GM12878 (cell line): Measurements from ENCODE around the gene PANK1. TPM values are rescaled to one million over a fixed set of nuclear protein-coding genes. Genes with fewer than 3 reads are reported as not detected.

Experiments
- ATAC-seq: fragments of 200-7000 bp; cut with Tn5 transposase; 3 replicates; pipeline ENCODE4 v1.9.1; 2020; ENCODE audit warnings: mild to moderate bottlenecking, moderate library complexity
- BruUV-seq: library from RNA; stranded (reverse); fragments of 400-500 nt; replicated peaks from 2 replicates; lab custom pipeline; 2021; lab: Mats Ljungman, UMichigan
- CTCF ChIA-PET: fragments of 300-600 bp; sonication (Branson Sonifier 250); formaldehyde crosslinking; extraction: SDS; loops from one replicate; lab custom pipeline; 2021; ENCODE audit warnings: inconsistent platforms; lab: Yijun Ruan, JAX
- POLR2A ChIA-PET: fragments of 350-600 bp; formaldehyde crosslinking; extraction: SDS; loops from one replicate; lab custom pipeline; 2021; ENCODE audit warnings: inconsistent platforms; lab: Charles Lee
- RAD21 ChIA-PET: fragments of 300-600 bp; sonication (Branson Sonifier 250); formaldehyde crosslinking; loops from one replicate; lab custom pipeline; 2023; ENCODE audit warnings: antibody characterized with exemption; ENCODE audit not compliant: unreplicated experiment; lab: Charles Lee
- SMC1A ChIA-PET: fragments of 300-600 bp; sonication (Branson Sonifier 250); formaldehyde crosslinking; loops from one replicate; lab custom pipeline; 2023; ENCODE audit not compliant: unreplicated experiment, uncharacterized antibody; lab: Charles Lee
- DNase-seq: peaks from one replicate; pipeline ENCODE4 v3.0.0-alpha.2; 2011; ENCODE audit warnings: low read depth, low spot score
- FAIRE-seq: peaks from 3 replicates; lab custom pipeline; 2011; peaks lifted over from hg19 to GRCh38; lab: Jason Lieb, UNC
- H2AFZ ChIP-seq: 2 replicates; pipeline ENCODE4 v1.6.0; 2011; ENCODE audit warnings: low read depth, low read length, control low read depth; ENCODE audit not compliant: control insufficient read depth
- H3K27ac ChIP-seq: 2 replicates; pipeline ENCODE4 v1.5.1; 2011; ENCODE audit warnings: control low read depth; ENCODE audit not compliant: control insufficient read depth, insufficient read depth
- H3K27me3 ChIP-seq, 2 experiments: replicated peaks in 1 of 2; 2 replicates each; pipeline versions ENCODE4 v1.6.0 to v1.6.1; 2011; ENCODE audit warnings: low read length in 1 of 2; ENCODE audit not compliant: control insufficient read depth in 2 of 2, insufficient read depth in 2 of 2
- H3K36me3 ChIP-seq, 2 experiments: 2 replicates each; pipeline ENCODE4 v1.5.1; 2011; ENCODE audit warnings: low read length in 1 of 2; ENCODE audit not compliant: control insufficient read depth in 2 of 2, insufficient read depth in 2 of 2
- H3K4me1 ChIP-seq: 2 replicates; pipeline ENCODE4 v1.6.1; 2011; ENCODE audit warnings: mild to moderate bottlenecking, low read length, moderate library complexity, mixed read lengths; ENCODE audit not compliant: control insufficient read depth, insufficient read depth
- H3K4me2 ChIP-seq: 2 replicates; pipeline ENCODE4 v1.6.0; 2011; ENCODE audit warnings: control low read depth; ENCODE audit not compliant: control insufficient read depth, insufficient read depth
- H3K4me3 ChIP-seq: fragments of 200-600 bp; sonication (generic); 2 replicates; pipeline ENCODE4 v1.5.1; 2016
- H3K79me2 ChIP-seq: 2 replicates; pipeline ENCODE4 v1.6.0; 2011; ENCODE audit warnings: low read length; ENCODE audit not compliant: control insufficient read depth, insufficient read depth
- H3K9ac ChIP-seq: 2 replicates; pipeline ENCODE4 v1.8.0; 2011; ENCODE audit warnings: low read length, control low read depth, mixed read lengths; ENCODE audit not compliant: control insufficient read depth, insufficient read depth
- H3K9me3 ChIP-seq: replicated peaks from 3 replicates; pipeline ENCODE4 v1.5.1; 2011; ENCODE audit warnings: mild to moderate bottlenecking, low read length; ENCODE audit not compliant: control insufficient read depth, insufficient read depth
- H4K20me1 ChIP-seq: 2 replicates; pipeline ENCODE4 v1.6.0; 2011; ENCODE audit not compliant: control insufficient read depth, insufficient read depth
- ASH2L ChIP-seq: fragments of 300-600, 200-600 bp; sonication (generic); IDR thresholded peaks from 2 replicates; pipeline ENCODE4 v1.6.1; 2017; ENCODE audit warnings: low read depth, mild to moderate bottlenecking, borderline replicate concordance
- BCL11A ChIP-seq: IDR thresholded peaks from 2 replicates; pipeline ENCODE4 v1.6.1; 2011; ENCODE audit warnings: low read depth, low read length
- CBFB ChIP-seq: IDR thresholded peaks from 2 replicates; pipeline ENCODE4 v1.6.1; 2016; ENCODE audit warnings: antibody characterized with exemption, low read depth
- HDAC6 ChIP-seq: fragments of 200-600 bp; sonication (generic); IDR thresholded peaks from one replicate; pipeline ENCODE4 v1.8.0; 2017; ENCODE audit warnings: antibody characterized with exemption; ENCODE audit not compliant: unreplicated experiment
- MYC ChIP-seq: IDR thresholded peaks from 2 replicates; pipeline ENCODE4 v1.6.1; 2011; ENCODE audit warnings: mild to moderate bottlenecking, low read length, moderate library complexity, inconsistent platforms; ENCODE audit not compliant: insufficient read depth, insufficient replicate concordance, insufficient read length, severe bottlenecking
- POU2F2 ChIP-seq: IDR thresholded peaks from 3 replicates; pipeline ENCODE4 v1.6.1; 2011; ENCODE audit warnings: low read depth, mild to moderate bottlenecking, low read length, borderline replicate concordance
- YBX1 ChIP-seq: fragments of 450-650 bp; IDR thresholded peaks from 2 replicates; pipeline ENCODE4 v1.6.1; 2016; ENCODE audit warnings: antibody characterized with exemption
- WGBS: methylation state at CpG from one replicate; pipeline ENCODE4 v1.1.6; 2016; ENCODE audit warnings: low lambda C conversion rate; ENCODE audit not compliant: insufficient replicate concordance, insufficient coverage; ENCODE audit errors: missing lambda C conversion rate; 5-methylcytosine and 5-hydroxymethylcytosine counted together
- in situ Hi-C: fragments of 300-500 bp; cut with MboI; formaldehyde crosslinking; loops from 9 replicates; pipeline ENCODE4 v1.14.3; 2018; ENCODE audit warnings: mixed read lengths
- intact Hi-C: fragments of 100-400 bp; cut with micrococcal nuclease; formaldehyde crosslinking; loops from one replicate; pipeline ENCODE4 v1.14.2; 2022; ENCODE audit not compliant: unreplicated experiment
- polyA plus RNA-seq, 11 experiments: library from polyadenylated mRNA; depleted of rRNA in 4 of 11; unstranded in 6 of 11; stranded (reverse) in 5 of 11; fragments of >200 nt; fragmentation: Nextera tagmentation in 4 of 11; fragmentation: Illumina TruSeq in 1 of 11; extraction: Ambion mirVana in 4 of 11; extraction: Trizol in 1 of 11; gene quantifications; 1 replicate in 1 of 11; 2 replicates in 10 of 11; pipeline versions ENCODE4 v1.2.1 to v1.2.3, GENCODE V29; 2011 to 2016; ENCODE audit warnings: inconsistent platforms in 2 of 11, missing spikeins in 2 of 11, low read depth in 1 of 11
- total RNA-seq, 4 experiments: library from RNA; depleted of rRNA in 3 of 4; stranded (reverse); fragments of >200 nt in 3 of 4; fragmentation: Illumina TruSeq in 1 of 4; extraction: Trizol in 1 of 4; gene quantifications; 2 replicates each; pipeline versions ENCODE4 v1.2.1 to v1.2.3, GENCODE V29; 2013 to 2021
- TF ChIP-seq, protein P1 (sequence below): IDR thresholded peaks from 2 replicates; pipeline ENCODE4 v1.6.1; 2012; ENCODE audit warnings: low read length, inconsistent platforms
- TF ChIP-seq, protein P2 (sequence below): IDR thresholded peaks from 2 replicates; pipeline ENCODE4 v1.6.1; 2012; ENCODE audit warnings: mild to moderate bottlenecking, low read depth, low read length
- TF ChIP-seq, protein P3 (sequence below): IDR thresholded peaks from 2 replicates; pipeline ENCODE4 v1.6.1; 2011; ENCODE audit warnings: low read depth, low read length, improper control_type of control experiment, borderline replicate concordance
- TF ChIP-seq, protein P4 (sequence below): fragments of 450-650 bp; IDR thresholded peaks from 2 replicates; pipeline ENCODE4 v1.6.1; 2017; ENCODE audit warnings: antibody characterized with exemption, mild to moderate bottlenecking, moderate library complexity

PANK1 gene
- total and polyA plus RNA-seq, 10 of the 15 experiments (the other 5 are each of a cell fraction or from before 2014, with no cell fraction given), result 1.9 to 10.6 (median 5.8) TPM

DNA sequence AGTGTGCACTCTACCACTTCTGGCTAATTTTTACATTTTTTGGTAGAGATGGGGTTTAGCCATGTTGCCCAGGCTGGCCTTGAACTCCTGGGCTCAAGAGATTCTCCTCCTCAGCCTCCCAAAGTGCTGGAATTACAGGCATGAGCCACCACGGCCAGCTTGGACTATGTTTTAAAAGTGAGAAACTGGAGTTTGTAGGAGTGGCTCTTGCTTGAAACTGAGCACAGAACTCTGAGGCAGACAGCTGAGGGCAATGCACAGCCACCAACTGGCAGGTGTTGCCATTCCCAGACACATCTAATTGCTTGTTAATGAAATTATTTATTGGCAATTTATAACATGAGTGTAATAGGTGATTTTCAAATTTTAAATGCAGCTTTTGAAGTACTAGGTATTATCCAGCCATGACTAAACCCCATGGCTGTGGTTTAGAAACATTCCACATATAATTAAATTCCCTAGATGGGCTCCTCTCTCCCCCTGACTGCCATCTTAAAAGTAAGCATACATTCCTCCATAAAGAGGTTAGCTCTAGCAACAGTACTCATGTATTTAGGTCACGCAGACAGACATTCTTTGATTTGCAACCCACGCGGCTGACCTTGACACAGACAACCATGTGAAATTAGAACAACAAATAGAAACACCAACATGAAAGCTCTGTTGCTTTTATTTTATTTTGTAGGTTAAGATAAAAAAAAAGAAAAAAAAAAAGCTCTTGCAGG, 19.8 kb downstream of the PANK1 start:
- H3K4me2 ChIP-seq, result no peak overlapping the region
- CTCF ChIA-PET, result interaction anchor here (0.7 to 1.9 kb wide), 5 partner anchors 22 to 120 kb away, joined by 3 to 6 read pairs (median 3); partner anchors contain the start of gene KIF20B
- RAD21 ChIA-PET, result interaction anchor here (0.5 to 1.8 kb wide), 2 partner anchors 18 to 96 kb away, joined by 3 to 7 read pairs; no protein-coding TSS in a partner anchor
- intact Hi-C loops, result no loop called here
- 0 out of 4 replicates have a peak, but pooled peaks cover 0 to 2% of the 10 kb centered on the region in 2 experiments for H3K36me3 ChIP-seq
- H4K20me1 ChIP-seq, result no peaks in the 10 kb centered on the region
- H3K9me3 ChIP-seq, result peaks cover 1% of the 10 kb centered on the region; the same call in 1 of the 3 replicates
- FAIRE-seq (no peak), ATAC-seq (no peak), DNase-seq (no peak)
- in situ Hi-C loops, result no loop called here
- H3K4me1 ChIP-seq, result no peaks in the 10 kb centered on the region
- H2AFZ ChIP-seq, result no peak overlapping the region
- POLR2A ChIA-PET, result interaction anchor here (0.6 to 1.8 kb wide), 4 partner anchors 18 to 1982 kb away, joined by 3 to 6 read pairs (median 5); no protein-coding TSS in a partner anchor
- H3K9ac ChIP-seq, result no peak overlapping the region
- no peaks in the 10 kb centered on the region for H3K27me3 ChIP-seq
- no peak overlapping the region for H3K27ac ChIP-seq
- SMC1A ChIA-PET, result interaction anchor here (0.7 to 1.5 kb wide), 8 partner anchors 9 to 261 kb away, joined by 3 to 4 read pairs (median 3); no protein-coding TSS in a partner anchor
- BruUV-seq, result no TSS peak
- H3K4me3 ChIP-seq, result no peak overlapping the region
- WGBS, result 100% methylated on average over 4 of the region's 4 CpGs
- H3K79me2 ChIP-seq, result no peaks in the 10 kb centered on the region
- no peak for TF ChIP-seq MYC
- TF ChIP-seq YBX1, result no peak
- TF ChIP-seq ASH2L, result no peak
- TF ChIP-seq BCL11A, result no peak
- TF ChIP-seq, protein P1, sequence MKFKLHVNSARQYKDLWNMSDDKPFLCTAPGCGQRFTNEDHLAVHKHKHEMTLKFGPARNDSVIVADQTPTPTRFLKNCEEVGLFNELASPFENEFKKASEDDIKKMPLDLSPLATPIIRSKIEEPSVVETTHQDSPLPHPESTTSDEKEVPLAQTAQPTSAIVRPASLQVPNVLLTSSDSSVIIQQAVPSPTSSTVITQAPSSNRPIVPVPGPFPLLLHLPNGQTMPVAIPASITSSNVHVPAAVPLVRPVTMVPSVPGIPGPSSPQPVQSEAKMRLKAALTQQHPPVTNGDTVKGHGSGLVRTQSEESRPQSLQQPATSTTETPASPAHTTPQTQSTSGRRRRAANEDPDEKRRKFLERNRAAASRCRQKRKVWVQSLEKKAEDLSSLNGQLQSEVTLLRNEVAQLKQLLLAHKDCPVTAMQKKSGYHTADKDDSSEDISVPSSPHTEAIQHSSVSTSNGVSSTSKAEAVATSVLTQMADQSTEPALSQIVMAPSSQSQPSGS, result no peak
- TF ChIP-seq, protein P2, sequence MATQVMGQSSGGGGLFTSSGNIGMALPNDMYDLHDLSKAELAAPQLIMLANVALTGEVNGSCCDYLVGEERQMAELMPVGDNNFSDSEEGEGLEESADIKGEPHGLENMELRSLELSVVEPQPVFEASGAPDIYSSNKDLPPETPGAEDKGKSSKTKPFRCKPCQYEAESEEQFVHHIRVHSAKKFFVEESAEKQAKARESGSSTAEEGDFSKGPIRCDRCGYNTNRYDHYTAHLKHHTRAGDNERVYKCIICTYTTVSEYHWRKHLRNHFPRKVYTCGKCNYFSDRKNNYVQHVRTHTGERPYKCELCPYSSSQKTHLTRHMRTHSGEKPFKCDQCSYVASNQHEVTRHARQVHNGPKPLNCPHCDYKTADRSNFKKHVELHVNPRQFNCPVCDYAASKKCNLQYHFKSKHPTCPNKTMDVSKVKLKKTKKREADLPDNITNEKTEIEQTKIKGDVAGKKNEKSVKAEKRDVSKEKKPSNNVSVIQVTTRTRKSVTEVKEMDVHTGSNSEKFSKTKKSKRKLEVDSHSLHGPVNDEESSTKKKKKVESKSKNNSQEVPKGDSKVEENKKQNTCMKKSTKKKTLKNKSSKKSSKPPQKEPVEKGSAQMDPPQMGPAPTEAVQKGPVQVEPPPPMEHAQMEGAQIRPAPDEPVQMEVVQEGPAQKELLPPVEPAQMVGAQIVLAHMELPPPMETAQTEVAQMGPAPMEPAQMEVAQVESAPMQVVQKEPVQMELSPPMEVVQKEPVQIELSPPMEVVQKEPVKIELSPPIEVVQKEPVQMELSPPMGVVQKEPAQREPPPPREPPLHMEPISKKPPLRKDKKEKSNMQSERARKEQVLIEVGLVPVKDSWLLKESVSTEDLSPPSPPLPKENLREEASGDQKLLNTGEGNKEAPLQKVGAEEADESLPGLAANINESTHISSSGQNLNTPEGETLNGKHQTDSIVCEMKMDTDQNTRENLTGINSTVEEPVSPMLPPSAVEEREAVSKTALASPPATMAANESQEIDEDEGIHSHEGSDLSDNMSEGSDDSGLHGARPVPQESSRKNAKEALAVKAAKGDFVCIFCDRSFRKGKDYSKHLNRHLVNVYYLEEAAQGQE, result no peak
- no peak for TF ChIP-seq POU2F2
- TF ChIP-seq HDAC6, result no peak
- TF ChIP-seq CBFB, result no peak
- TF ChIP-seq, protein P3, sequence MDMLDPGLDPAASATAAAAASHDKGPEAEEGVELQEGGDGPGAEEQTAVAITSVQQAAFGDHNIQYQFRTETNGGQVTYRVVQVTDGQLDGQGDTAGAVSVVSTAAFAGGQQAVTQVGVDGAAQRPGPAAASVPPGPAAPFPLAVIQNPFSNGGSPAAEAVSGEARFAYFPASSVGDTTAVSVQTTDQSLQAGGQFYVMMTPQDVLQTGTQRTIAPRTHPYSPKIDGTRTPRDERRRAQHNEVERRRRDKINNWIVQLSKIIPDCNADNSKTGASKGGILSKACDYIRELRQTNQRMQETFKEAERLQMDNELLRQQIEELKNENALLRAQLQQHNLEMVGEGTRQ, result no peak
- TF ChIP-seq, protein P4, sequence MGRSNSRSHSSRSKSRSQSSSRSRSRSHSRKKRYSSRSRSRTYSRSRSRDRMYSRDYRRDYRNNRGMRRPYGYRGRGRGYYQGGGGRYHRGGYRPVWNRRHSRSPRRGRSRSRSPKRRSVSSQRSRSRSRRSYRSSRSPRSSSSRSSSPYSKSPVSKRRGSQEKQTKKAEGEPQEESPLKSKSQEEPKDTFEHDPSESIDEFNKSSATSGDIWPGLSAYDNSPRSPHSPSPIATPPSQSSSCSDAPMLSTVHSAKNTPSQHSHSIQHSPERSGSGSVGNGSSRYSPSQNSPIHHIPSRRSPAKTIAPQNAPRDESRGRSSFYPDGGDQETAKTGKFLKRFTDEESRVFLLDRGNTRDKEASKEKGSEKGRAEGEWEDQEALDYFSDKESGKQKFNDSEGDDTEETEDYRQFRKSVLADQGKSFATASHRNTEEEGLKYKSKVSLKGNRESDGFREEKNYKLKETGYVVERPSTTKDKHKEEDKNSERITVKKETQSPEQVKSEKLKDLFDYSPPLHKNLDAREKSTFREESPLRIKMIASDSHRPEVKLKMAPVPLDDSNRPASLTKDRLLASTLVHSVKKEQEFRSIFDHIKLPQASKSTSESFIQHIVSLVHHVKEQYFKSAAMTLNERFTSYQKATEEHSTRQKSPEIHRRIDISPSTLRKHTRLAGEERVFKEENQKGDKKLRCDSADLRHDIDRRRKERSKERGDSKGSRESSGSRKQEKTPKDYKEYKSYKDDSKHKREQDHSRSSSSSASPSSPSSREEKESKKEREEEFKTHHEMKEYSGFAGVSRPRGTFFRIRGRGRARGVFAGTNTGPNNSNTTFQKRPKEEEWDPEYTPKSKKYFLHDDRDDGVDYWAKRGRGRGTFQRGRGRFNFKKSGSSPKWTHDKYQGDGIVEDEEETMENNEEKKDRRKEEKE, result no peak
